GM12874 (cell line): ENCODE measurements around the gene TBC1D9.

Experiments
- TF ChIP-seq, protein P1 (sequence below): IDR thresholded peaks from 2 replicates; pipeline ENCODE4 v1.5.1; 2011; ENCODE audit warnings: low read depth, mild to moderate bottlenecking, control low read depth, low read length, moderate library complexity; ENCODE audit not compliant: insufficient read depth

TBC1D9 gene

DNA sequence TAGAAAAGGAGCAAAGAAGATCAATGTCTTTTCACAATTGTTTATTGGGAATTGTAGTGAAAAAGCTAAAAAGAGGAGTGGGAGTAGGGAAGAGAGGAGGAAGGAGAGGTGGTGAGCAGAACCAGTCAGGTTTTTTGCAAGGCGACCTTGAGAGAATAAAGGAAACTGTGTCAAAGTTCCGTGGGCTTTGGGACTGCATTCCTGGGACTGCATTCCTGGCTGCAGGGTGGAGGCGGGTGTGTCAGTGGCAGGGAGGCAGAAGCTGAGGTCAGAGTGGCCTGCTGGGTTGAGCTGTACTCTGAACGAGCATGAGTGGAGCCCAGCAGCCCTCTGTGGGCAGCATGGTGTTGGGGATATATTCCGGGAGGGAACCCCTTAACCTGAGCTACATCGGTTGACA is 120.6 kb downstream of the TBC1D9 start:
- TF ChIP-seq, protein P1, sequence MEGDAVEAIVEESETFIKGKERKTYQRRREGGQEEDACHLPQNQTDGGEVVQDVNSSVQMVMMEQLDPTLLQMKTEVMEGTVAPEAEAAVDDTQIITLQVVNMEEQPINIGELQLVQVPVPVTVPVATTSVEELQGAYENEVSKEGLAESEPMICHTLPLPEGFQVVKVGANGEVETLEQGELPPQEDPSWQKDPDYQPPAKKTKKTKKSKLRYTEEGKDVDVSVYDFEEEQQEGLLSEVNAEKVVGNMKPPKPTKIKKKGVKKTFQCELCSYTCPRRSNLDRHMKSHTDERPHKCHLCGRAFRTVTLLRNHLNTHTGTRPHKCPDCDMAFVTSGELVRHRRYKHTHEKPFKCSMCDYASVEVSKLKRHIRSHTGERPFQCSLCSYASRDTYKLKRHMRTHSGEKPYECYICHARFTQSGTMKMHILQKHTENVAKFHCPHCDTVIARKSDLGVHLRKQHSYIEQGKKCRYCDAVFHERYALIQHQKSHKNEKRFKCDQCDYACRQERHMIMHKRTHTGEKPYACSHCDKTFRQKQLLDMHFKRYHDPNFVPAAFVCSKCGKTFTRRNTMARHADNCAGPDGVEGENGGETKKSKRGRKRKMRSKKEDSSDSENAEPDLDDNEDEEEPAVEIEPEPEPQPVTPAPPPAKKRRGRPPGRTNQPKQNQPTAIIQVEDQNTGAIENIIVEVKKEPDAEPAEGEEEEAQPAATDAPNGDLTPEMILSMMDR = no peak

DNA sequence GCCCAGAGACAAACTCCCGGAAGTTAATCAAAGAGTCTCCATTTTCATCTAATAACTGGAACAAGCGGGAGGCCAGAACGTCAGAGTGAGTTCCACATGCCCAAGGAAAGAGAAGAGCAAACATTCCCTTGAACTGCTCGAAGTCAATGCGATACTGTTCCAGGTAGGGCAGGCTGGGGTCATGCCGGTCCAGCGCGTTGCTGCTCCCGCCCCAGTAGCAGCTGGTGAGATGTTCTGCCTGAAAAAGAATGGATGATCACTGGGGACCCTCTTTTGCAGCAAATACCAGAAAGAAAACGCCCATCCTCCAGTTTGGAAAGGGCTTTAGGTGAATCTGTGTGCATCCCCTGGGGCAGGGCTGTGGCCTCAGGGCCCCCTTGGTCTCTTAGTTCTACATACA is 122.2 kb downstream of the TBC1D9 start:
- TF ChIP-seq, protein P1 = no peak

DNA sequence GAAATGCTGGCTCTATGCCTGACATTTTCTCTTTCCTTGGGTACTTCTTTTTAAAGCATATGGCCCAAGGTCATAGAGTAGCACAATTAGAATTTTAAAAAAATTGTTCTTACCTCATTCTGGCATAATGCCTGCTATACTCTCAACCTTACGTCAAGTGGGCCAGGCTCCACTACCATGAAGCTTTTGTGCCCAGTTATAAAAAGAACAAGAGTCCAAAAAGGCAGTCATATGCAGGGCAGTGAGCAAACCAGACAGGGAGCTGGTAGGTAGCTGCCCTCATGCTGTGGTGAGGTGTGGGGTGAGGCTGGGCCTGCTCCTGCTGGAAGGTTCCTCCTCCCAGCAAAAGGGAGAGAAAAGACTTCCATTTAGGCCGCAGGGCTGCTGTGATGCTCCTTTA is 123.1 kb downstream of the TBC1D9 start:
- TF ChIP-seq, protein P1 = no peak

- TF ChIP-seq, protein P1 = no peak
These were observed 125.9 kb downstream of the TBC1D9 start for GRCh38 chr4:140630246-140630645.

DNA sequence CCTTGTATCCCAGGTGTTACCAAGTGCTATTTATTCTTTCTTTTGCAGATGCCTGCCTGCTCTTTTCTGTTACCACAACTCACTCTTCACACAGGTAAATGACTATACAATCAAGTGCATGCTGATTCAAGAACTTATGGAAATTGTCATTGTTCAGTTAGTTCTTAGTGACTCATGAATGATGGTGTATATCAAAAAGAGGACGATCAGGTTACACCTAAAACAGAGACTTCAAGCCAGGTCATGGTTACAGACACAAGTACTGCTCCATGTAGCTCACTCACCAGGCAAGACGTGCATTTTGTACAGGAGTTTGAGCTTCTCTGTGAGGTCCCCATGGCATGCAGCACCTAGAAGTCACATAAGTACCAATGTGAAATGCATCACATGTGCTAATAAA is 128.2 kb downstream of the TBC1D9 start:
- TF ChIP-seq, protein P1 = no peak

DNA sequence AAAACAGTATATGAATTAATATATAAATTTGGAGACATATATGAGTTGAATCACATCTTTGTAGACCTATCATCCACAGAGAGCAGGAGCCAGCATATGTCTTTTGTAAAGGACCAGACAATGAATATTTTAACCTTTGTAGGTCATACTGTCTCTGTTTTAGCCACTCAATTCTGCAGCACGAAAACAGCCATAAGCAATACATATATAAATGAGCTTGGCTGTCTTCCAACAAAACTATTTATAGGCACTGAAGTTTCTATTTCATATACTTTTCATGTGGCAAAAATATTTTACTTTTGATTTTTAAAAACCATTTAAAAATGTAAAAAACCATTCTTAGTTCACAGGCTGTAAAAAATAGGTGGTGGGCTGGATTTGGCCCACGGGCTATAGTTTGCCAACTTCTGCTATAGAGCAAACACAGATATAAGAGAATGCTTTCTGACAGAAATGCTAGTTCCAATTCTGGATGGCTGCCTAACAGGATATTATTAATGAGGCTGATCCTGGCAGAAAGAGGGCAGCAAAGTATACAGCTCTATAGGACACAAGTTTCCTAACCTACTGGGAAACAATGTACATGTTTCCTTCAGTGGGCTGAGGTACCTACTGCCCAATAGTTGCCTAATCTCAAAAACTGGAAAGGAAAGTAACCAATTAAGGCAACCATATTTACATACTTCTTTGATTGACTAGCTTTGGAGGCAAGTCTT is 129.4 kb downstream of the TBC1D9 start:
- TF ChIP-seq, protein P1 = no peak

GRCh38 chr4:140622333-140622958 is 133.7 kb downstream of the TBC1D9 start:
- TF ChIP-seq, protein P1 = no peak
